GF-D8 (cell line): ENCODE data around the gene PPIL1.

ENCODE experiments used
- DNase-seq: peaks from one replicate; lab custom pipeline; 2025; lab: John Stamatoyannopoulos, UW

PPIL1 gene

DNA sequence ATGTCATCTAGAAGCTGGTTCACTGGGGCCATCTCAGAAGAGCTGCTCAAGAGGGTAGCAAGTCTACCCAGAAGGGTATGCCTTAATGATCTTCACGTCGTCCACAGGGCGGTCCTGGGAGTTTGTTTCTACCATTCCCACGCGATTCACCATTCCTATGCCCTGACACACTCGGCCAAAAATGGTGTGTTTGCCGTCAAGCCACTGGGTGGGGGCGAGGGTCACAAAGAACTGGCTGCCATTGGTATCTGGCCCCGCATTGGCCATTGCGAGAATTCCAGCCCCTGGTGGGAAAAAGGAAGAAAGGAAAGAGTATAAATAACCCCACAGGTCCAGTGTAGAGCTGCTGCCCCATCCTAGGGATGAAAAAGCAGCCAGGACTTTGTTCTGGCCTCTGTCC lies 18.9 kb downstream of the PPIL1 start:
- DNase-seq: no peak

DNA sequence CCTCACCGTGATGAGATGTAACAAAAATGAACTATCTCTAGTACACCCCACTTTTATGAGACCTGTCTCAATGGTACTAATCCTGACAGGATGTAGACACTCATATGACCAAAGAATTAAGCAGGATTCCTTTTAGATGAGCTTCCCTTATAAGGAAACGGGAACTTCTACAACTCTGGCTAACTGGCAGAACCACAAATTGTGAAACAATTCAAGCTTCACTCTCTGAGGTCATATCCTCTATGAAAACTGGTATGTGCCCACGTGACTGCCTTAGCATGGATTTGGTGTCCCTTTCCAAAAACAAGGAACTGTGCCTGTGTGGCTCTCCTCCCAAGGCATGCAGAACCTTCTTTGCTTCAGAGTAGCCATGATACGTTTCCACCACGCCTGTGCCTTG lies 21.3 kb downstream of the PPIL1 start:
- peak; percentile 95 for DNase-seq

DNA sequence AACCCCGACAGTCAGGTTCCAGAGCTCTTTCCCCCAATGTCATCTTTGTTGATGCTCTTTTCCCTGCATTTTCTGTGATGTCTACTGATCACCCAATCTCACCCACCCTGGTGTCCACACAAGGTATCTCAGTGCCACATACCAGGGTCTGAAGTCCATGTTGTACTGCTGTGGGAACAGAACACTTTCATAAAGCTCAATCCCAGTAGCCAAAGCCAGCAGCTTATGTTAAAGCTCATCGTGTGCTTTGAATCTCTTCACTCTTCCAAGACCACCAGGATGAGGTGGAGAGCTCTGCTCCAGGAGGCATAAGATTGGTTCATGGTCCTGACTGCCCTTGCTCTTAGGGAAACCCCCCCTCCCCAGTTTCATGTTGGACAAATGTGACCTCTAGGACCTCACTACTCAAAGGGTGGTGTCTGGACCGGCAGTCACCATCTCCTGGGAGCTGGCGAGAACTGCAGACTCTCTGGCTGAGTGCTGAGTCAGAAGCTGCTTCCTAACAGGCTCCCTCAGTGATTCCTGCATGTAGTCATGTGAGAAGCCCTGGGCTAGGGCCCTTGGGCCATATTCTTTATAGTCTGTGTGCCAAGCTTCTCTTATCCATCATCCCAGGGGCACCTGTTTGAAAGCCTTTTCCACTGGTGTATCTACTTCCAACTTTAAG lies 22.0 kb downstream of the PPIL1 start:
- no peak for DNase-seq

DNA sequence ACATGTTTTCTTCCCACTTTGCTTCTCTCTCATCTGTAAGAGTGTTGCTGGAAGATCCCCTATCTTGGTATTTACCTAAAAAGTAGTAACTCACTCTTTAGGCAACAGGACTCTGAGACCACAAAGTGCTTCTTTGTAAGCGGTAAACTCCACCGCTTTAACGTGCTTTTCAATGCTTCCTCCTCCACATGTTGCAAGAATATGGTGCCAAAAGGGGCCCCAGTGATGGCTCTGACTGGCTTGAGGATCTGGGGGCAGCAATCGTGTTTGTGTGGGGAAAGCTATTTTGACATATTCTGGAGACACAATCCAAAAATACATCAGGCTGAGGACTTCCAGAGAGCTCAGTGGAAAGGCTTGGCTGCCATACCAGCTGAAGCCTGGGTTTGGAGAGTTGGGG lies 23.0 kb downstream of the PPIL1 start:
- DNase-seq: peak; percentile 56

DNA sequence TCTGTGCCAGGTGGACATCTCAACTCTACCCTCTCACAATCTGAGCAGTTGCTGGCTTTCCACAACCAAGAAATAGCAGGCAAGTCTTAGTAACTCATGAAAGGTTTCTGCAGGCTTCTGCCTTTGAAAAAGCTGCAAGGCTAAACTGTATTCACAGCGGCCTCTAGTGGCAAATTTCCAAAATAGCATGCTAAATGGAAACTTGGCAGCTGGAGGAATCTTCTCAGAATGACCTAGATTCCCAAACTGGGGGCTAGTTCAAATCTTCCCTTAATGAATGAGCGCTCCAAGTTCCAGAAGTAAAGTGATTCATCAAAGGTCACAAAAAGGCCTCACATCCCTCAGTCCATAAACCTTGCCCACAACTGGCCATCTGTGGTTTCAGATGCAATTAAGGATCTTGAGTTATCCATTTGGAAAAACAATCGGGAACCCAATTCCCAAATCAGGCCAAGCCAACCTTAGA lies 23.4 kb downstream of the PPIL1 start:
- peak; percentile 42 for DNase-seq

DNA sequence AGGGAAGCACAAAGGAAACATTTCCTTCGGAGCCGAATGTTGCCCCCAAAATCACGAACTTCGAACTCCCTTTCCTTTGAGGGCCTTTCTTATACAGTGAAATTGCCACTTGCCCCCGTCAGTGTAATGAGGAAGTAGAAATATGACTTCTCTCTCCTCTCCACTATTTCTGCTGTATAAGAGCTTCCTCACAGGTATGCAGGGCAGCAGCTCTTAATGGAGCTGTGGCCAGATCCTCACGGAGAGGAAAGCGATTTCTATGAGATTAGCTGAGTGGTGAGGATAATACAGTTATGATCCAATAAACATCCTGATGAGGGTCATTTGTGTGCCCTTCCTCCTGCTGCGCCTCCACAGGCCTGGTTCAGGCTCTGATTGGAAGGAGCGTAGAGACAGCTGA lies 24.6 kb downstream of the PPIL1 start:
- DNase-seq: no peak

DNA sequence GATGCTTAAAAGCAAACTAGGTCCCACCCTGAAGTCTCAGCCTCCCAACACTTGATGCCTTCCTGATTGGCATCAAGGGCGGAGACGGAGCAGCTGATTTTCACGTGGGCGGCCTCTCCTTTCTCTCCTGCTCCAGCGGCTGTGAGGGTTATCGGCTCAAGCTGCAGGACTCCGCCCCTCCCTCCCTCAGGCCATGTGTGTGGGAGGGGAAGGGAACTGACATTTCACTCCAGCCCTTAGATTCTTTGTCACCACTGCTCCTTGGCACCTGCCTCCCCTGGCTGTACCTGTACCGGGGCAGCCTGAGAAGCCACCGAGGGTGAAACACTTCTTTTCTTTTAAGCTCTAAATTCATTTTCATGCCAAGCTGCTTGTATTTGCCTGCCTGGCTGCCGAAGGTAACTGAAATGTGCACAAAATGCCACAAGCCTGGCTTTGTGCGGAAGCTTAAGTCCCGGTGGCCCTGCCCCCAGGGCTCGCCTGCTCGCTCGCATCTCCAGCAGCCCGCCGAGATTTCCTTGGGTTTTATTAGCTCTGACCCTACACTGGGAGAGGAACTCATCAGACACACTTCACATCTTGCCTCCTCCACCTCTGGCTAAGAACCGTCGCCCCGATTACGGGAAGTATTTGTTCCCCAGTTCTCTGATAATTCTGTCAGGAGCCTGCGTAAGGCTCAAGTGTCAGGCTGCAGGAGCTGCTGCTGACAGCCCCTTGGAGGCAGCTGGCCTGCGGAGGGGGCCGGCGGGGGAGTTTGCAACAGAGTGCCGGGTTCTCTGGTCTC lies 25.8 kb downstream of the PPIL1 start:
- DNase-seq: no peak

DNA sequence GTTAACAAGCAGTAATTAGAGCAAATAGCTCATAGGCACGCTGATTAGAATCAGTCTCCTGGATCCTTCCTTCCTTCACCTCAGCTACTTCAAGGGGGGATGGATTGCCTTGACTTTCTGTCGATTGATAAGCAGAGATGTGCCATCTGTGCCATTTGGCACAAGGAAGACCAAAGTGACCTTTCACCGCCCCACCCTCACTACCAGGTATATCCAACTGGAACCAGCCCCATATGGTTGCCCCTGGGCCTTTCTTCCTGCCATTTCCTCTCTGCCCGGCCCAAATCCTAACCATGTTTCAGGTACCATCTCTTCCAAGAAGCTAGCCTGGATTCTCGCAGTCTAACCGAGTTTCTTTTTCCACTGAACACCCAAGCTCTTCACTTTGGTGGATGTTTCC lies 26.6 kb downstream of the PPIL1 start:
- no peak for DNase-seq

DNA sequence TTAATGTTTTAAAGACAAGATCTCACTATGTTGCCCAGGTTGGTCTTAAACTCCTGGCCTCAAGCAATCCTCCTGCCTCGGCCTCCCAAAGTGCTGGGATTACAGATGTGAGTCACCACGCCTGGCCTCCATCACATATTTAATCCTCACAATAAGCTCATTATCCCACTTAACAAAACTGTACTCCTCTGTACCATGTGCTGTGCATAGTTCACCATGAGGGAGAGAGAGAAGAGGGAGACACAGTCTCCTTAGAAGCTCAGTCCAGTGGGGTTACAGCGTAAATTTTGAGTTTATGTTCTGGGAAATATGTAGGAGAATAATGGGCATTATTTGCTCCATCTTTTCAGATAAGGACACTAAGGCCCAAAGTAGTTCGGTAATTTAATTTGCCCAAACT lies 27.5 kb downstream of the PPIL1 start:
- no peak for DNase-seq

DNA sequence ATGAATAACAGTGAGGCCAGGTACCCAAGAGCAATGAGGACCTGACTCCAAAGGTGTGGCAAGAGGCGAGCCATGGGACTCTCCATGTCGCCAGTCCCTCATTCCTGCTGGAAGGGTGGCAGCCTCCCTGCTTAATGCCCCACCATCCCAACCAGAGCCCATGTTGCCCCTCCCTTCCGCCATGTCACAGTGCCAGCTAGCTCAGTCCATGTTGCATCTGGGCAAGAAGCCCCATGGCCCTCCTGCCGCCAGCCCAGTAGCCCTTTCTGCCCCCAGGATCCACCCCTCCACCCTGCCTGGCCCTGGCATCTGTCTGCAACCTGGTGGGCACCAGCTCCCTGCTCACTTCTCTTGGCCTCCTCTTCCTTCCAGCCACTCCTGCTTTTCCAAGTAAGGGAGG lies 29.4 kb downstream of the PPIL1 start:
- no peak for DNase-seq

DNA sequence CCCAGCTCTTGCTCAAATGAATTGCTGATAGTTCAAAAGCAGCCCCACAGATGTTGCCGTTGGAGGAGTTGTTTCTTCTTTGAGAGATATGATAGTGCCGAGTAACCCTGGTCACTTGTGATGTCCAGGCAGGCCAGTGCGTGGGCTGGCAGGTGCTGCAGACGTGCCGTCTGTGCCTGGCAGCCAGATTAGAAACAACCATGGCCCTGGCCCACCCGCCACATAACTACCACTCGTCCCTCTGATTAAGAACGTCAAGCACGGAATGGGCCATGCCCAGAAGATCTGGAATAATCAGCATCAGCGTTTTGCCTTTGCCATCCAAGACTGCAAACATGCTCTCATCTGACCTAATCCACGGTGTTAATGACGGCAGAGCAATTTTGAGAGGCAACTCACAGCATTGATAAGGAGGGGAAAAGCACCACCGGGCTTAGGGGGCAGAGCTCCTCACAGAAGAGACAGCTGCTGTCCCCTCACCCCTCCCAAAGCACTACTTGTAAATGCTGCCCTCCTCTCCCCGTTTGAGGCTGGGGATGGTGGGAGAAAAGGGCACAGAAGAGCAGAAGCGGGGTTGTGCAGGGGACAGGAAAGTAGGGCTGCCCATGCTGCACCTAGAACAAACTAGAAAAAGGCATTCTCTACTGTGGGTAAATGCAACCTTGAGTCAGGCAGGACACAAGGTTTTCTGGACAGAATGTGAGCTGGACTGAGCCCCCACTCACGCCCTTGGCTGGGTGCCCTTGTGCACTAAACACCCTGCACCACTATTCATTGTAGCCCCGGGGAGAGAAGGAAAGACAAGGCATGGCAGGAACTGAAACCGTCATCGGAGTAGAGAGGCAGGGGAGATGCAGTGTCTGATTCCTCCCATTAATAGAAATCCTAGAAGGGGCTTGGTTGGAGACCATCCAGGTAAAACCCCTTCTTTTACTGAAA lies 30.1 kb downstream of the PPIL1 start:
- no peak for DNase-seq

DNA sequence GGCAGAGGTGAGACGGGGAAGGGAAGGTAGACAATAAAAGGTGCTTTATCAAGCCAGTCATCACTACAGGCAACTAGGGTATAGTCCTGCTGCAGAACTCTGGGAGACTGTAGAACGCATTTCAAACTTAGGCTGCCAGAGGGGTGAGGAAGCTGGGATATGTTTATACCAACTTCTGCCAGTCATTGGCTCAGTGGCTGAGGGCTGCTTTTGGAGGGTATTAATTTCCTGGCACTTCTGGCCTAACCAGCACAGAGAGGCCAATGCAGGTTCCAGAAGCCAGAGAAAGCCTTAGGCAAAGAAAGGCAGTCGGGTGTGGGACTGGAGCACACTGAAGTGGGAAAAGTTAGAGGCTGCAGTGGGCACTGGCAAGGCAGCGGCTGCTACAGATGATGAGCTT lies 31.4 kb downstream of the PPIL1 start:
- no peak for DNase-seq

DNA sequence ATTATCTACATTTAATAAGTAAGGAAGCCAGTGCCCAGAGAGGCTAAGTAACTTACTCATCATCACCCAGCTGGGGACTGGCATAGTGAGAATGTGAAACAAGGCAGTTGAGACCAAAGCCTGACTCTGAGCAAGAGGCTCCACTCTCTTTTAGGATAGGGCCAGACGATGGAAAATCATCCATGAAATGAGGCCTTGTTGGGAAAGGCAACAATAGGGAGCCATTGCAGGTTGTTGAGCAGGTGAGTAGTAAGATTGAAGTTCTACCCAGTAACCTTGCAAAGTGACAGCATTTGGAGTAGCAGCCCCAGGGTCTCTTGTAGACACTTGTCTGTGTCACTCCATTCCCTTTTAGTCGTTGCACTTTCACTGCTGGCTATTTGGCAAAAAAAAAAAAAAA lies 32.8 kb downstream of the PPIL1 start:
- no peak for DNase-seq

DNA sequence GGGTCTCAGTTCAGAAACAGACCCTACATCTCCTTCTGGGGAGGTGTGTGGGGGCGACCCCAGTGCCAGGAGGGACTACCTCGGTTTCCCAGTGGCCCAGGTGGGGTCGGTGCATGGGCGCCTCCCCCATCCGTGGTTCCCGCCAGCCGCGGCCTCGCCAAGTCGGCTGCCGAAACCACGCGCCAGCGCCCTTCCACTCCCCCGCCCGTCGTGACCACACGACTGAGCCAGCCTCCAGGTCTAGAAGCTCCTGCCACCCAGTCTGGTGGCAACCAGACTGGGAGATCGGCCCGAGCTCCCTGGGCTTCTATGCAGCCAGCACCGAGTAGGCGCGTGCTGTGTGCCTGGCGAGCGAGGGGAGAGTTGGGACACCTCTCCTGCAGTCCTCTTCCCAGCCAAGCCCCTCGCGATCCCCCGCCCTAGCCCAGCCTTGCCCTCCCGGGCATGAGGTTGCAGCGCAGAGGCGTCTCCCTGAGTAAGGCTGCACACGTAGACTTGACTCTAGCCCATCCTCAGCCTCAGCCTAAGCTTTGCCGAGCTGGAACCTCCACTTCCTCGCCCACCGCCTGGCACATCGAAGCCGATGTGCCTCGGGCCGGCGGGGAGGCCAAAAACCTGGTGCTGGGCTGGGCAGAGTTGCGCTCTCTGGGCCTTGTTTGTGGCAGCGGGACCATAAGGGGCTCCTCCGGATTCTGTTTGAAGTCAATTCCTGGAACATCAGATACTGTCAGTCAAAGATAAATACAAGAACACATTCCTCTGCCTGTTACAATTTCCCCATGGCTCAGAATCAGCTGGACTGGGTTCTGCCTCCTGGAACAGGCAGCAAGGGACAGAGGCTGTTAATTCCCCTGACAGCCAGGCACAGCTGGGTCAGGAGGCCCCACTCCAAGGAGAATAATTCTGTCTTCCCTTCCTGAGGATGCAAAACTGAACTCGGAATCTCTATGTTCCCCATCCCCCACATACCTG lies 33.9 kb downstream of the PPIL1 start:
- DNase-seq: no peak

DNA sequence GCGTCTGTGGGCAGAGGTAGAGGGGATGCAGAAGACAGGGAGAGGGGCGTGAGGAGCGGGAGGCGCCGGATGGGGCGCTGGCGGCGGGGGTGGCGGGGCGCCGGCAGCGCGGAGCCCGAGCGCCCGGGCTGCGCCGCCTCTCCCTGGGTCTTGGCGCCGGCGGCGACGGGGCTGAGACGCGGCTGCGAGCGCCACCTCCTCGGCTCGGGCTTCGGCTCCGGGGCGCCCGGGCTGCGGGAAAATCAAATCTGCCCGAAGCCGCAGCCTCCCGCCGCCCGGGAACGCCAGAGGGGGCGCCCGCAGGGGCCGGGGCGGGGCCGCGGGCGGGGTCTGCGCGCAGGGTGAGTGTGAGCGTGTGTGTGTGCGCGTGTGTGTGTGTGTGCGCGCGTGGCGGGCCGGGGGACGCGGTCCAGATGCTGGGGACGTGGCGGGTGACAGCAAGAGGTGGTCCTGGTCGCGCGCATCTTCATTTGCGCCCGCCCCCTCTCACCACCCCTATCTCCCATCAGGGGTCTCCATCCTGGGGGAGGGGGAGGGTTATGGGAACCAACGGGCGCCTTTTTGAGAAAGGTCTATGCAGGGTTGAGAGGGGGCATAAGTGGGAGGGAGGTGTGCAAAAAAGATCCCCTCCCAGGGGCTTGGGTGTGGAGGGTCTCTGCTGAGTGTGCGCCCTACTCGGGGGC lies 34.7 kb downstream of the PPIL1 start:
- no peak for DNase-seq

DNA sequence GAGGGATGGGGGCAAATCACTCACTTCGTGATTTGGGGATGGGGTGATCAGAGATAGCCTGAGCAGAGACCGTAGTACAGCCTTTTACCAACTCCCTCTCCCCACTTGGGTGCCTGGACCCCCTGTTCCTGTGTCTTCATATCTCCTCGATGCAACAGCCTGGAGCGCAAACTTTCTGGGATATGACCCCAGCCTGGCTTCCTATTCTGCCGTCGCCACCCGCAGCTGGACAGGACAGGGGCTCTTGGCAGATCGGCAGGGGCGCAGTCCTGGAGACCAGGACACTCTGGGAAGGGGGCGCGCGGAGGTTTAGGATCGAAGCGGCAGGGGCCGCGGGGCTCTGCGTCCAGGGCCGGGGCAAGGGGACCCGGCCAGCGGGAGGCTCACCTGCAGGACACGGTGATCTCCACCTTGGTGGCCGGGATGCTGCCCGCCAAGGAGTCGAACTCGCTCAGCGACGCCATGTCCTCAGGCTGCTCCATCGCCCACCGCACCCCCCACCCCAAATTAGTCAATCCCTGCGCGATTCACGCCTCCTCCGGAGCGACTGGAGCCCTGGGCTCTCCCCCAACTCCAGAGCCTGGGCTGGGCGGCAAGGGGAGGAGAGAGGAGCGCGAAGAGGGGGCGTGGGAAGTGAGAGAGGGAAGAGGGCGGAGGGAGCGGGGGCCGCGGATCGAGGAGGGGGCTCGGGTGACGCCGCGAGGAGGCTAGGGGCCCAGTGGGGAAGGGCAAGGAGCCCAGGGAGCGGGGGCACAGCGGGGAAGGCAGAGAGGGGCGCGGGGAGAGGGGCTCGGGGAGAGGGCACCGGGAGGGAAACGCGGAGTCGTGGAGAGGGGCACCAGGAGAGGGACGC lies 35.5 kb downstream of the PPIL1 start, which contains the start of gene CPNE5:
TSS of gene CPNE5 (minus strand) at position 549 of the 853 bp plus-strand sequence. CDS start at position 482, 67 bp downstream.
- no peak for DNase-seq

DNA sequence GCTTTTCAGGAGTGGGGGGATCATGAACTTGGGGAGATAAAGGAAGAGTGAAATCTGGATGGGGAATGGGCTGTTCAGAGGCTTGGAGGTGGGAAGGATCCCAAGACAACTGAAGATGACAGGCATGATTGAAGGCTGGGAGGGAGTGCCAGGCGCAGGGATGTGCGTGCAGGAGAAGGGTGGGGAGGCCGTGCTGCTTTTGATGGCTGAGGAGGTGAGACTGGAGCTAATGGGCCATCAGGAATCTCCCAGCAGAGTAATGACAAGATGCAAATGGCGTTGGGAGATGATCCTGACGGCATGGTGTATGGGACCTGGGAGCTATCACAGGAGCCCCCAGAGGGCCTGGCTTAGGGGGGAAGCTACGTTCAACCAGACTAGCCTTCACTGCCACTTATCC lies 36.9 kb downstream of the PPIL1 start:
- no peak for DNase-seq

DNA sequence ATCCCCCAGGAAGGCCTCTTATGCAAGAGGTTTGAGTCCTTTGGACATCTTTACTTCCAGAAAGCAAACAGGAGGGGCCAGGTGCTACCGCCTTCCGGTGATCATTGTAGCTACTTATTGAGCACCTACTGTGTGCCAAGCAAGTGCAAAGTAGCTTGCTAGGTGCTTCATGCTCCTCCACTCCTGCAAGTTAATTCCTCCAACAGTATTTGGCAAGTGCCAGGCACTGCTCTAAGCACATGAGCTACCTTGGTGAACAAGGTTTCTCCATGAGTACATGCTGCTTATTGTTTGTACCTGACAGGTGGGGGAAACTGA lies 37.6 kb downstream of the PPIL1 start:
- no peak for DNase-seq

DNA sequence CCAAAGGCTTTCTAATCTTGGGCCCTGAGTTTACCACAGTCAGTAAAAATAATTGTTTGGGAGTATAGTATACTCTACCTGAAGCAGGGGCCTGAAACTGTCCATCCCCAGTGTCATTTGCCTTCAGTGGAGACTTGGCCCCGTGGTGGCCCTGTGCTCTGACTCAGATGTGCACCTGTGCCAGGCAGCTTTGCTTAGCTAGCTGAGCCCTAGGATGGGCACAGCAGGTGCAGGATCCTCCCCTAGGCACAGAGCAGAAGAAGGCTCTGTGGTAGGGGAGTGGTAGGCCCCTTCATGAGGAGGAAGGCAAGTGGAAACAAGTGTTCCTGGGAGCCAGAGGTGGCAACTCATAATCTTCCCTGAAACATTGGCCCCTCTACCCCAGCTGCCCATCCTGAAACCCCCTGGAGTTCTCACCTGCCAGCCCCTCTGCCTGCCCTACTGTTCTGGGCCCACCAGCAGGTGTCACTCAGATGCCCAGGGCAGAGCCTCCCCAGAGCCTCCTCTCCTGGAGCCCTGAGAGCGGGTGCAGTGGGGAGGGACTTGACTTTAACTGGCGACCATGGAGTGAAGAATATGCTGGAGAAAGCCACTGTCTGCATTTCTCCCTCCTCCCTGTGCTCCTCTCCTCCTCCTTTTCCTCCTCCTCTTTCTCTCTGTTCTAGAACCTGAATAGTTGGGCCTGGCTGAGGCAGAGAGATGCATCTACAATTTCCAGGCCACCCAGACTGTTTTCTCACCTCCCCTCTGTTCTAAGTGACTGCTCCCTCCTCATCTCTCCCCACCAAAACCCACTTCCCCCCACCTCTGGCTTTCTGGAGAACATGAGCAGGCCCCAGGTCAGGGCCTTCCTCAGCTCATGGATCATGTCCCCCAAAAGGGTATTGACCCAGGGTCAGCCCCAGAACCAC lies 38.2 kb downstream of the PPIL1 start:
- DNase-seq: no peak
